Fibroblast of villous mesenchyme (primary cell): ENCODE data around the gene RUFY4. TPM values are rescaled to one million over a fixed set of nuclear protein-coding genes. Genes with fewer than 3 reads are reported as not detected.

Experiments
- DNase-seq: peaks from one replicate; pipeline ENCODE4 v3.0.0-alpha.2; 2010; ENCODE audit warnings: low read depth
- H3K4me3 ChIP-seq: 2 replicates; pipeline ENCODE4 v1.5.1; 2011; ENCODE audit warnings: low read depth, mild to moderate bottlenecking, low read length
- total RNA-seq: library from RNA; depleted of rRNA; stranded (reverse); fragments of >200 nt; gene quantifications from 2 replicates; pipeline ENCODE4 v1.2.3, GENCODE V29; 2012
- TF ChIP-seq, protein P1 (sequence below): IDR thresholded peaks from 2 replicates; pipeline ENCODE4 v1.5.1; 2012; ENCODE audit warnings: low read depth, mild to moderate bottlenecking, low read length; ENCODE audit not compliant: insufficient read depth

Gene RUFY4
- total RNA-seq, 1 donor: not detected

DNA sequence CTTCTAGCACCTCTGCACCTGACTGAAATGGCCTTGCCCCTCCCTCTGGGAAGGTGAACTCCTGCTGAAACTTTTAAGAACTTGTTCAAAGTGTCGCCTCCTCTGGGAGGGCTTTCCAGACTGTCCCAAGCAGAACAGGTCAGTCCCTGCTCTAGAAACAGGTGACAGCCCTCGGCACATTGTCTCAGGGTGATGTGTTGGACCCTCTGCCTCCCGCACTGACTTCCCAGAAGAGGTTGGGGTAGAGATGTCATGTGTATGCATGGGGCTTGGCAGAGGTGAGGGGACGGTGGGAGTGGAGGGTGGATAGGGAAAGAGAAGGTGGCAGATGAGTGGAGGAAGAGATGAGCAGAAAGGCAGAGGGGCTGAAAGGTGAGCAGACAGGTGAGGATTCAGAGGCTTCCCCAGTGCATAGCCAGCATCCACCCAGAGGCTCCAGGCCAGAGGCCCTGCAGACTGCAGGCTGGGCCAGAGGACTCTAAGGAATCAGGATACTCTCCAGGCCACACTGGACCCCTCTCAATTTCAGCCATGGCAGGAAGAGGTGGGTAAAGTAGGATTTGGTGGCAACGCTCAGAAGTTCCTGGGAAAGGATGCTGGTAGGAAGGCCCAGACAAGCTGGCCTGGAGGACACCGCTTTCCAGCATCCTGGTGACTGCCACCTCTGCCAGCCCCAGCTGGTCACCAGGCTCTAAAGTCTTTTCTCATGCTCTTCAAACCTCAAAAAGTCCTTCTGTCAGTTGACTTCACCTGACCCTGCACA, 41.4 kb upstream of the RUFY4 start:
- TF ChIP-seq, protein P1, sequence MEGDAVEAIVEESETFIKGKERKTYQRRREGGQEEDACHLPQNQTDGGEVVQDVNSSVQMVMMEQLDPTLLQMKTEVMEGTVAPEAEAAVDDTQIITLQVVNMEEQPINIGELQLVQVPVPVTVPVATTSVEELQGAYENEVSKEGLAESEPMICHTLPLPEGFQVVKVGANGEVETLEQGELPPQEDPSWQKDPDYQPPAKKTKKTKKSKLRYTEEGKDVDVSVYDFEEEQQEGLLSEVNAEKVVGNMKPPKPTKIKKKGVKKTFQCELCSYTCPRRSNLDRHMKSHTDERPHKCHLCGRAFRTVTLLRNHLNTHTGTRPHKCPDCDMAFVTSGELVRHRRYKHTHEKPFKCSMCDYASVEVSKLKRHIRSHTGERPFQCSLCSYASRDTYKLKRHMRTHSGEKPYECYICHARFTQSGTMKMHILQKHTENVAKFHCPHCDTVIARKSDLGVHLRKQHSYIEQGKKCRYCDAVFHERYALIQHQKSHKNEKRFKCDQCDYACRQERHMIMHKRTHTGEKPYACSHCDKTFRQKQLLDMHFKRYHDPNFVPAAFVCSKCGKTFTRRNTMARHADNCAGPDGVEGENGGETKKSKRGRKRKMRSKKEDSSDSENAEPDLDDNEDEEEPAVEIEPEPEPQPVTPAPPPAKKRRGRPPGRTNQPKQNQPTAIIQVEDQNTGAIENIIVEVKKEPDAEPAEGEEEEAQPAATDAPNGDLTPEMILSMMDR: no peak
- no peak overlapping the region for H3K4me3 ChIP-seq
- DNase-seq: no peak

DNA sequence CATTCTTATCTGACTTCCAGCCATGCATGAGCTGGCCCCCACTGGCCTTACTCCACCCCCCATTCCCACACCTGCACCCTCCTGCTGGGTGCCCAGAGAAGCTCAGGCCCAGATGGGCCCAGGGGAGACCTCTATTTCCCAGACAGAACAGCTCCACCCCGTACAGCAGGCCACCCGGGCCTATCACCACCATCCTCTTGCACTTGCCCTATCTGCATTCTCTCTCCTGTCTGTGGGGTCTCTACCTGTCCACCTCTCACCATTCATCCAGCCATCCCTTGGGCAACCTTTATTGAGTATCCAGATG, 40.9 kb upstream of the RUFY4 start:
- TF ChIP-seq, protein P1: no peak
- H3K4me3 ChIP-seq: no peak overlapping the region
- no peak for DNase-seq

DNA sequence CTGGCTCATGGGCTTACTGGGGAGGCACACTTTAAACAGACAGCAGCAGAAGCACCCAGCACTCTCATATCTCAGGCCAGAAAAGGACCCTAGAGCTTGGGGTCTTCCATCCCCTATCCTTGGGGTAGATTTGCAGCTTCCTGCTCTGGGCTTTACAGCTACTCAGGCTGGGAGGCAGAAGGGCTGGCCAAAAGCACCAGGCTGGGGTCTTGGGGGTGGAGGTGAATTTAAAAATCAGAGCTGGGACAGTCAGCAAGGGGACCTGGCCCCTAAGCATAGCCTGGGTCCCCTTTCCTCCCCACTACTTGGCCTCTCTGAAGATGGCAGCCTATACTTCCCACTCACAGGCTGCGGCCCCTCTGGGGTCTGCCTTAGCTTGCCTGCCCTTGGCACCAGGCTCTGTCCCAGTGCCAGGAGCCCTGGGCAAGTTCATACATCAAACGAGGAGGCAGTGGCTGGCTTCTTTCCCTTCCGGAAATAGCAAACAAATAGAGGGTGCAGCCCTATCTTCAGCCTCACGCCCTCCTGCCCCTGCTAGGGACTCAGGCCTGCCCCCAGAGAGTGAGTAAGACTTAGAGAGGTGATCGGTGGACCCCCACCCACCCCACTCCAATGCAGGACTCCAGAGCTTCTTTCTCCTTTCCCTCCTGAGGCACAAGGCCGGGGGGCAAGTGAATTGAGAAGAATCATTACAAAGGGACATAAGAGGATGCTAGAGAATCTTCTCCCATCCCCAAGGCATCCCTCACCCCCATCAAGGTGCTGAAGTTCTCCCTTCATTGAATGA, 40.3 kb upstream of the RUFY4 start:
- DNase-seq: no peak
- H3K4me3 ChIP-seq: no peak overlapping the region
- TF ChIP-seq, protein P1: no peak

DNA sequence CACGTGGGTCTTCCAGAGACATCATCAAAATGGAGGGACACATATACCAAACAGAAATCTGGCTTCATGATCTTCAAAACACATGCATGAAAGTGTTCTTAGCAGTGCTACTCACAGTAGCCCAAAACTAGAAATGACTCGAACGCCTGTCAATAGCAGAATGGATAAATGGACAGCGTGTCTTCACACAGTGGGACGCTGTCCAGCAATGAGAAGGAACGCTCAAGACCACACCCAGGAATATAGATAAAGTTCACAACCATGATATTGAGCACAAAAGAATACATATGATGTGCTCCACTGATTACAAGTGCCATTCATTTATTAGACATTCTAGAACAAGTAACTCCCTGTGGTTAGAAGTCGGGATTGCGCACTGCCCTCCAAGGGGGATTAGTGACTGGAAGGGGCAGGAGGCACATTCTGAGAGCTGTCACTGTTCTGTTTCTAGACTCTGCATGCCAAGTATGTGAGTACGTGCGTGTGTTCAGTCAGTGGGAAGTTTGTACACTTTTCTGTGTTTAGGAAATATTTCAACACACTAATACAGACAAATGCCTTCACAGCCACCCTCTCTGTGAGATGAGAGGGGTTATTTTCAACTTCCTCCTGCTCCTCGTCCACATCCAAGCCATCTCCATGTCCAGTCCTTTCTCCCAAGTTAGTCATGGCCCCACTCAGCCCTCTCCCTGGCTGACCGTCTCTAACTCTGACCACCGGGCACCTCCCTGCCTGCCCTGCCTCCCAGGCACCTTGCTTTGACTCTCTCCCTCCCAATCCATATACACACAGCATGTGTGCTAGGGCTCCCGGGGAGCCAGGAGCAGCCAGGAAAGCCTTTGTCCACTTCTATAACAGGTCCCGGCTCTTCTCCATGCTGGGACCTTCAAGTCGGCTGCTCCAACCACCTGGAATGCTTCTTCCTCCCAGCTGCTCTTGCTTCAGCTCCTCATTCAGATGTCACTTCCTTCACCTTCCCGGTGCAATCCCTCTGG, 39.4 kb upstream of the RUFY4 start:
- H3K4me3 ChIP-seq: no peak overlapping the region
- no peak for DNase-seq
- TF ChIP-seq, protein P1: no peak

DNA sequence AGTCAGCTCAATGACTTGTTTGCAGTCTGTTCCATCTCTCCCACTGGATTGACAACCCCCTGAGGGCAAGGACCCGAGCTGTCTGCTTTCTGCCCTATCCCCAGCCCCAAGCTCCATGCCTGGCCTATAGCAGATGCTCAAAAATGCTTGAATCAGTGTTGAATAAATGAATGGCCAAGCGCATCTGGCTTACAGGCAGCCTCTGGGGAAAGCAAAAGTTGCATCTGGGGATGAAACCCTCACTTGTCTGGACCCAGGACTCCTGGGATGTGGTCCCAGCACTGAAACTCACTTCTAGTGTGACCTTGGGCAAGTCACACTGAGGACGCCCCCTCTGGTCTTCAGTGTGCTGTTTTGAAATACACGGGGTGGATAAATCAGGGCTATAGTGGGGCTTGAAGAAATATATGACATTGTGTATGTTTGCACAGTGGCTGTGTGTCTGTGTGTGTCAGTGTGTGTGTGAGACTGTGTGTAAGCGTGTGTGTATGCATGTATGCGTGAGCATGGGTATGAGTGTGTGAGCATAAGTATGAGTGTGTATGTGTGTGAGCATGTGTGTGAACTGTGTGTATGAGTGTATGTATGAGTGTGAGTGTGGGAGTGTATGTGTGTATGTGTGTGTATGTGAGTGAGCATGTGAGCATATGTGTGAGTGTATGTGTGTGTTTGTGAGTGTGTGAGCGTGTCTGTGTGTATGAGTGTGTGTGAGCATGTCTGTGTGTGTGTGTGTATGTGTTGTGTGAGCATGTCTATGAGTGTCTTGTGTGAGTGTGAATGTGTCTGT, 38.5 kb upstream of the RUFY4 start:
- TF ChIP-seq, protein P1: no peak
- H3K4me3 ChIP-seq: no peak overlapping the region
- no peak for DNase-seq

DNA sequence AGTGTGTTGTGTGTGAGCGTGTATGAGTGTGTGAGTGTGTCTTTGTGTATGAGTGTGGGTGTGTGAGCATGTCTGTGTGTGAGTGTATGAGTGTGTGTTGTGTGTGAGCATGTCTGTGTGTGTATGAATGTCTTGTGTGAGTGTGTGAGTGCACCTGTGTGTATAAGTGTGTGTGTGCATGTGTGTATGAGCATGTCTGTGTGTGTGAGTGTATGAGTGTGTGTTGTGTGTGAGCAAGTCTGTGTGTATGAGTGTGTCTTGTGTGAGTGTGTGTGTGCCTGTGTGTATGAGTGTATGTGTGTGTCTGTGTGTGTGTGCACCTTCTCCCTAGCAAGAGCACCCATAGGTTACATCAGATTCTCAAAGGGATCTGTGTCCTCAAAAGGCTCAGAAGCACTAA, 37.8 kb upstream of the RUFY4 start:
- TF ChIP-seq, protein P1: no peak
- no peak for DNase-seq
- H3K4me3 ChIP-seq: no peak overlapping the region
